A673 (cell line): ENCODE data around the gene SLC7A6. TPM values are rescaled to one million over a fixed set of nuclear protein-coding genes. Genes with fewer than 3 reads are reported as not detected.

Source experiments
- BruUV-seq: library from RNA; stranded (reverse); fragments of 400-500 nt; replicated peaks from 2 replicates; lab custom pipeline; 2021; lab: Mats Ljungman, UMichigan
- CTCF ChIA-PET: fragments of 300-600 bp; sonication (Branson Sonifier 250); formaldehyde crosslinking; loops from one replicate; lab custom pipeline; 2022; ENCODE audit warnings: antibody characterized with exemption; lab: Charles Lee
- POLR2A ChIA-PET: fragments of 300-600 bp; sonication (Branson Sonifier 250); formaldehyde crosslinking; loops from one replicate; lab custom pipeline; 2022; ENCODE audit warnings: antibody characterized with exemption; ENCODE audit not compliant: low non-redundant PET; lab: Charles Lee
- DNase-seq: peaks from one replicate; pipeline ENCODE4 v3.0.0-alpha.2; 2015; ENCODE audit warnings: low spot score
- H3K27ac ChIP-seq: fragments of 200-600 bp; sonication (generic); 2 replicates; pipeline ENCODE4 v1.5.1; 2016; ENCODE audit warnings: mixed run types, low read depth, mild to moderate bottlenecking, mixed read lengths, antibody characterized with exemption, low read length; ENCODE audit not compliant: poor library complexity, severe bottlenecking
- H3K27me3 ChIP-seq: fragments of 200-600 bp; sonication (generic); replicated peaks from 2 replicates; pipeline ENCODE4 v1.6.1; 2017; ENCODE audit warnings: mixed run types, low read depth, mild to moderate bottlenecking, mixed read lengths, antibody characterized with exemption, low read length; ENCODE audit not compliant: insufficient read depth, poor library complexity
- H3K36me3 ChIP-seq: fragments of 200-600 bp; sonication (generic); 2 replicates; pipeline ENCODE4 v1.6.1; 2016; ENCODE audit warnings: mixed run types, mild to moderate bottlenecking, mixed read lengths, antibody characterized with exemption, low read length; ENCODE audit not compliant: insufficient read depth, poor library complexity, severe bottlenecking
- H3K4me1 ChIP-seq: fragments of 200-600 bp; sonication (generic); 2 replicates; pipeline ENCODE4 v1.6.1; 2017; ENCODE audit warnings: mixed run types, mild to moderate bottlenecking, mixed read lengths, antibody characterized with exemption, low read length; ENCODE audit not compliant: insufficient read depth, poor library complexity, severe bottlenecking
- H3K4me3 ChIP-seq: fragments of 200-600 bp; sonication (generic); 2 replicates; pipeline ENCODE4 v1.5.1; 2016; ENCODE audit warnings: low read depth, mixed run types, mild to moderate bottlenecking, mixed read lengths, low read length; ENCODE audit not compliant: poor library complexity, severe bottlenecking
- H3K9me3 ChIP-seq: fragments of 200-600 bp; sonication (generic); 2 replicates; pipeline ENCODE4 v1.6.1; 2016; ENCODE audit warnings: mixed run types, low read depth, mild to moderate bottlenecking, mixed read lengths, antibody characterized with exemption, low read length; ENCODE audit not compliant: poor library complexity, severe bottlenecking
- EZH2 ChIP-seq: fragments of 200-600 bp; sonication (generic); IDR thresholded peaks from 2 replicates; pipeline ENCODE4 v1.6.1; 2017; ENCODE audit warnings: borderline replicate concordance, low read depth, mild to moderate bottlenecking, mixed read lengths, antibody characterized with exemption, low read length; ENCODE audit not compliant: poor library complexity, severe bottlenecking
- intact Hi-C: fragments of 100-400 bp; cut with micrococcal nuclease; formaldehyde crosslinking; loops from one replicate; pipeline ENCODE4 v1.10.0; 2022; ENCODE audit not compliant: unreplicated experiment
- total RNA-seq: library from RNA; stranded (reverse); gene quantifications from 2 replicates; pipeline ENCODE4 v1.2.3, GENCODE V29; 2021
- TF ChIP-seq, protein P1 (sequence below): fragments of 300-800, 200-600 bp; sonication (generic); conservative IDR thresholded peaks from 2 replicates; pipeline ENCODE4 v1.5.1; 2017; ENCODE audit warnings: low read depth, mild to moderate bottlenecking, antibody characterized with exemption, low read length, moderate library complexity, mixed read lengths

SLC7A6 gene
- total RNA-seq, 1 experiment from 2014 or later = 58.7 TPM

DNA sequence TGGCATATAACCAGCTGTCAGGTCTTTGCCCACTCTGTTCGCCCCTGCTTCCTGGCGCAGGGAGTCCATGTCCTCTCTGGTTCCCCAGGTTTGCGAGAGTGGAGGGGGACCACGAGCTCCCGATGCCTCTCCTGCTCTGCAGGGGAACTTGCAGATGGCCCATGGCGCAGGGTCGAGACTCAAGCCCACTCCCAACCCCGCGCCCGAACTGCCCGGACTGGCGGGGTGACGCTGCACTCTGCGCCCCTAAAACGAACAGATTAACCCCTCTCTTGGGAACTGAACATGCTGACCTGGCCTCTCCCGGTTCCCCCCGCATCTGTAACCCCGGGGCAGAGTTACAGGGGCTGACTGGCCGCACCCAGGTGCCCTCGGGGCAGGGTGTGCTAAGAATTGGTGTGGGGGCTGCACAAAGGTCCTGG lies 19.8 kb upstream of the SLC7A6 start:
- no peaks in the 10 kb centered on the region for H3K36me3 ChIP-seq
- peak overlapping the region; percentile 33 for H3K27ac ChIP-seq
- peak overlapping the region; percentile 89 for H3K4me3 ChIP-seq
- peaks cover 6% of the 10 kb centered on the region for H3K4me1 ChIP-seq
- no peak for TF ChIP-seq EZH2
- TF ChIP-seq, protein P1, sequence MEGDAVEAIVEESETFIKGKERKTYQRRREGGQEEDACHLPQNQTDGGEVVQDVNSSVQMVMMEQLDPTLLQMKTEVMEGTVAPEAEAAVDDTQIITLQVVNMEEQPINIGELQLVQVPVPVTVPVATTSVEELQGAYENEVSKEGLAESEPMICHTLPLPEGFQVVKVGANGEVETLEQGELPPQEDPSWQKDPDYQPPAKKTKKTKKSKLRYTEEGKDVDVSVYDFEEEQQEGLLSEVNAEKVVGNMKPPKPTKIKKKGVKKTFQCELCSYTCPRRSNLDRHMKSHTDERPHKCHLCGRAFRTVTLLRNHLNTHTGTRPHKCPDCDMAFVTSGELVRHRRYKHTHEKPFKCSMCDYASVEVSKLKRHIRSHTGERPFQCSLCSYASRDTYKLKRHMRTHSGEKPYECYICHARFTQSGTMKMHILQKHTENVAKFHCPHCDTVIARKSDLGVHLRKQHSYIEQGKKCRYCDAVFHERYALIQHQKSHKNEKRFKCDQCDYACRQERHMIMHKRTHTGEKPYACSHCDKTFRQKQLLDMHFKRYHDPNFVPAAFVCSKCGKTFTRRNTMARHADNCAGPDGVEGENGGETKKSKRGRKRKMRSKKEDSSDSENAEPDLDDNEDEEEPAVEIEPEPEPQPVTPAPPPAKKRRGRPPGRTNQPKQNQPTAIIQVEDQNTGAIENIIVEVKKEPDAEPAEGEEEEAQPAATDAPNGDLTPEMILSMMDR = no peak
- POLR2A ChIA-PET = no interaction called here
- H3K9me3 ChIP-seq = no peaks in the 10 kb centered on the region
- BruUV-seq = no TSS peak
- no peak for DNase-seq
- CTCF ChIA-PET = interaction anchor here (1.0 kb wide), 1 partner anchor 194 kb away, joined by 3 read pairs; no protein-coding TSS in a partner anchor
- H3K27me3 ChIP-seq = no peaks in the 10 kb centered on the region
- intact Hi-C loops = no loop called here

DNA sequence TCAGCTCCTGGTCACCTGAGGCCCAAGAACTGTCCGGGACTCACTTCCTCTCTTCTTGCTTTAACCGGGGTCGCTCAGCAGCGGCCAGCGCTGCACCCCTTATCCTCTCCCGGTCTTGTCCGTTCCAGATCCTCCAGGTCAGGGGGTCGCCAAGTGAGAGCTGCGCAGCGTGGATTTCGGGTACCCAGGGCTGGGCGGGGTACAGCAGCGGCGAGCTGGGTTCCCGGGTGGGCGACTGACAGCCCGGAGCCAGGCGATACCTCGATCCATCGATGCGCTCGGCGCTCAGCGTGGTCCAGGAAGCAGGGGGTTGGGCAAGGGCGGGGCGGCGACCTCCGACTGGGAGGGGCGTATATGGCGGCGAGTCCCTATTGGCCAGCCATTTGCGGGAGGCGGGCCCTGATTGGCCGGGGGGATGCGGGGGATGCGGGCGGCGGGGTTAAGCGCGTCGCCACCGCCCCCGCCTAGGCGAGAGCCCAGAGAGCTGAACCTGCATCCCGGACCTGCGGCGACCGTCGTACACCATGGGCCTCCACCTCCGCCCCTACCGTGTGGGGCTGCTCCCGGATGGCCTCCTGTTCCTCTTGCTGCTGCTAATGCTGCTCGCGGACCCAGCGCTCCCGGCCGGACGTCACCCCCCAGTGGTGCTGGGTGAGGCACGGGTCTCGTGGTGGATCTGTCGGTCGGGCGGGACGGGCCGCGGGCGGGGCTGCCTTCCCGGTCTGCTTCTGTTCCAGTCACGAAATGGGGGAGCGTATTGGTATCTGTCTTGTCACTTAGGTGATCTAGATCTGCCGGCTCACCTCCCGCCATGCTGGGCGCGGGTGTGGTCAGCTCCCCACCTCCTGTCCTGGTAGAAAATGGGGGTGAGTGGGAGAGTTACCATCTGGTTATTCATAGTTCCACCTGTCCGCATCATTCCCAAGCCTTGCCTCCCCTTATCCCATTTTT lies 19.1 kb upstream of the SLC7A6 start, which contains the start of gene PLA2G15:
Gene PLA2G15, plus strand, starts transcription at position 471 of the 951 bp plus-strand sequence. Its CDS starts 54 bp downstream, at position 525.
- H3K27ac ChIP-seq = peak within 1 kb of the TSS; percentile 33
- no peaks in the 10 kb centered on the region for H3K36me3 ChIP-seq
- intact Hi-C loops = no loop called here
- H3K4me3 ChIP-seq = peak within 1 kb of the TSS; percentile 89
- no peaks in the 10 kb centered on the region for H3K9me3 ChIP-seq
- peak; percentile 94 for DNase-seq
- no peaks in the 10 kb centered on the region for H3K27me3 ChIP-seq
- ChIA-PET CTCF (interaction anchor here (1.0 kb wide), 1 partner anchor 194 kb away, joined by 3 read pairs; no protein-coding TSS in a partner anchor), POLR2A (no interaction called here)
- TF ChIP-seq EZH2 = no peak
- TF ChIP-seq, protein P1 = no peak
- peaks cover 6% of the 10 kb centered on the region for H3K4me1 ChIP-seq
- TSS peak; percentile 29 for BruUV-seq

DNA sequence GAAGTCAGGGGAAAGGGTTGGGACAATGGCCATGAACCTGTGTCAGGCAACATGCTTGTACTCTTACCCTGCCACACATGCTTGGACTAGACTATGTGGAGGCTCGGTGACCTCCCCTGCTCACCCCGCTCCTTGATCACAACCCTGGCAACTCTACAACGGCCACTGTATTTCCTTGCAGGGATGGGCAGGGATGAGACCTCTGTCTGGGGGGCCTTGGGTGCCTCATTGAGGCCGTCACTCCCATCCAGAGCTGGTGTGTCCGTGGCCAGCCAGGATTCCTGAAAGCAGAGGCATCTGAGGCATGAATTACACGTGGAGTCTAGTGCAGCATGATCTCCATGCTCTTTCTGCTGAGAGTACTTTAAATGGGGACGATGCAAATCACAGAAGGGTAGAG lies 18.2 kb upstream of the SLC7A6 start:
- ChIA-PET POLR2A (no interaction called here), CTCF (no interaction called here)
- Histone ChIP-seq H3K4me3 (peak overlapping the region; percentile 89), H3K27me3 (no peaks in the 10 kb centered on the region), H3K4me1 (peaks cover 6% of the 10 kb centered on the region), H3K9me3 (no peaks in the 10 kb centered on the region), H3K36me3 (no peaks in the 10 kb centered on the region), H3K27ac (no peak overlapping the region)
- BruUV-seq = no TSS peak
- no peak for DNase-seq
- no peak for TF ChIP-seq EZH2
- TF ChIP-seq, protein P1 = no peak
- intact Hi-C loops = no loop called here
